ENCODE data around the gene DNM3. TPM values are rescaled to one million over a fixed set of nuclear protein-coding genes. Genes with fewer than 3 reads are reported as not detected.
A peak's percentile ranks its signal among the peaks of the same experiment; 100 is the strongest.

Gene DNM3
- total RNA-seq, 4 donors from 2014 or later: 2.7 to 3.3 TPM; not detected in 2

DNA sequence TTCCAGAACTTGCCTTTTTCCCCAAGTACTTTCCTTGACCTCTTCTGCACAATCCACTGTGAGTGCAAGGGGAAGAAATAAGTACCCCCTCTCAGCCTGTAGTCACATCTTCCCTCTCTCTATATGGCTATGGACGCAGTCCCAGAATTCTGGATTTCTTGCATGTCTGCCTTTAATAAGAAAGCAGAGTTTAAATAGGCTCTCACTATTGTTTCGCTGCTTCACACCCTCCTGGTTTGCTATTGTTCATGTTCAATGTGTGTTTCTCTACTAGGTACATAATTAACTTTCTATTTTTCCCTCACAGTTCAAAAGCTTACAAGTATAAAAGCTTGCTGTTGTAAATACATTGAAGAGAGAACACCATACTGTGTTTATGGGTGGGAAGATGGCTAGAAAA, 397.7 kb downstream of the DNM3 start:
- no peak for DNase-seq
- no peaks in the 10 kb centered on the region for H3K27me3 ChIP-seq
- H3K4me3 ChIP-seq: no peak overlapping the region
- intact Hi-C loops (cut with DNase I; ENCODE audit: low total_unique reads) (no loop called here), in situ Hi-C loops (cut with MboI; ENCODE audit: low pct_ligation_motif_present in 1 of 4, low pct_unique_long_range_greater_than_20kb in 1 of 4, low sequenced_read_pairs in 3 of 4) (no loop called here)
- H3K27ac ChIP-seq: no peak overlapping the region
- H3K9me3 ChIP-seq: no peaks in the 10 kb centered on the region
- H3K4me1 ChIP-seq: peaks cover 0 to 3% (median 0%) of the 10 kb centered on the region in 4 donors
- WGBS, 2 donors (ENCODE audit: low coverage in 1 of 2): 96 to 100% methylated on average over 2 of the region's 2 CpGs
- TF ChIP-seq, protein P1, sequence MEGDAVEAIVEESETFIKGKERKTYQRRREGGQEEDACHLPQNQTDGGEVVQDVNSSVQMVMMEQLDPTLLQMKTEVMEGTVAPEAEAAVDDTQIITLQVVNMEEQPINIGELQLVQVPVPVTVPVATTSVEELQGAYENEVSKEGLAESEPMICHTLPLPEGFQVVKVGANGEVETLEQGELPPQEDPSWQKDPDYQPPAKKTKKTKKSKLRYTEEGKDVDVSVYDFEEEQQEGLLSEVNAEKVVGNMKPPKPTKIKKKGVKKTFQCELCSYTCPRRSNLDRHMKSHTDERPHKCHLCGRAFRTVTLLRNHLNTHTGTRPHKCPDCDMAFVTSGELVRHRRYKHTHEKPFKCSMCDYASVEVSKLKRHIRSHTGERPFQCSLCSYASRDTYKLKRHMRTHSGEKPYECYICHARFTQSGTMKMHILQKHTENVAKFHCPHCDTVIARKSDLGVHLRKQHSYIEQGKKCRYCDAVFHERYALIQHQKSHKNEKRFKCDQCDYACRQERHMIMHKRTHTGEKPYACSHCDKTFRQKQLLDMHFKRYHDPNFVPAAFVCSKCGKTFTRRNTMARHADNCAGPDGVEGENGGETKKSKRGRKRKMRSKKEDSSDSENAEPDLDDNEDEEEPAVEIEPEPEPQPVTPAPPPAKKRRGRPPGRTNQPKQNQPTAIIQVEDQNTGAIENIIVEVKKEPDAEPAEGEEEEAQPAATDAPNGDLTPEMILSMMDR (IDR thresholded peaks at IDR 0.05): no peak
- TF ChIP-seq EP300 (IDR thresholded peaks at IDR 0.05; ENCODE audit: low read depth) (no peak), POLR2A (IDR thresholded peaks at IDR 0.05) (no peak), POLR2AphosphoS5 (IDR thresholded peaks at IDR 0.05) (no peak)
- no peaks in the 10 kb centered on the region for H3K36me3 ChIP-seq

DNA sequence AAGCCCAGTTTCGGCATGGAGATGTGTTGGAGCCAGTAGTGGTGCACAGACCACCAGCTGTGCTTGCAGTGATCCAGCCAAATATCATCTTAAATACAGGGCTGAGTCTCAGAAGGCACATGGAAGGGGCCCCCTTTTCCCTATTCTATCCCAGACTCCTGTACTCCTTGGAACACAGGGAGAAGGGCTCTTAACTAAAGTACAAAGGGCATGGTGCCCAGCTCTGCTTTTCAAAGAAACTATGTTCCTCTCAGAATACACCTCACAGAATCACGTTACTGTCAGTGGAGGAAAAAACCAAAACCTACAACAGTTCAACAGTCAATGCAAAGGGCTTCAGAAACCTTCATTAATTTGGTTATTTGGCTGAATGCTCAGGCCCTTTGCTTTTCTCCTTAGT, 398.6 kb downstream of the DNM3 start:
- in situ Hi-C loops (cut with MboI; ENCODE audit: low pct_ligation_motif_present in 1 of 4, low pct_unique_long_range_greater_than_20kb in 1 of 4, low sequenced_read_pairs in 3 of 4): no loop called here
- WGBS, 2 donors (ENCODE audit: low coverage in 1 of 2): 64% methylated on average over 2 of the region's 2 CpGs; no CpG with 5 or more reads in 1 of the 2 donors

DNA sequence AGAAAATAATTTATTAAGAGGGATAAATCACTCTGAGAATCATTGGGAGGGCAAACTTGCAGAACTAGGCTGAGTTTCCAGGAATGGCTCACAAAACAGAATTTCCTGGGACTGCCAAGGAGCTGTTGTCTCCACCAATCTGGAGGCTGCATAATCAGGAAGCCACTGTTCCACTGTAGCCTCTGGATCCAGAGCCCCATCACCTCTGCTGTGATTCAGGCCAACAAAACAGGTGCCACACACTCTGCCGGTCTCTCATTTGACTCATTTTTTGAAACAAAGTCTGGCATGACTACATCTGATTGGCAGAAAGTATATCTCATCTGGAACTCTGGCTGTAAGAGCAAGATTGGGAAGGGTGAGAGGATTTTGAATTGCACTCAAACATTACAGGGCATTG, 400.2 kb downstream of the DNM3 start:
- Histone ChIP-seq H3K36me3 (no peaks in the 10 kb centered on the region), H3K4me1 (peaks cover 0 to 3% (median 0%) of the 10 kb centered on the region in 4 donors), H3K27ac (no peak overlapping the region), H3K4me3 (no peak overlapping the region), H3K27me3 (no peaks in the 10 kb centered on the region), H3K9me3 (no peaks in the 10 kb centered on the region)
- no CpG with 5 or more reads among the region's 1 CpG for WGBS, 2 donors (ENCODE audit: low coverage in 1 of 2)
- intact Hi-C loops (cut with DNase I; ENCODE audit: low total_unique reads): no loop called here
- no peak for DNase-seq
- in situ Hi-C loops (cut with MboI; ENCODE audit: low pct_ligation_motif_present in 1 of 4, low pct_unique_long_range_greater_than_20kb in 1 of 4, low sequenced_read_pairs in 3 of 4): no loop called here
- TF ChIP-seq, protein P1 (IDR thresholded peaks at IDR 0.05): no peak
- no peak for TF ChIP-seq POLR2AphosphoS5 (IDR thresholded peaks at IDR 0.05)

More for the DNA sequence above, 398.6 kb downstream of the DNM3 start:
- no peaks in the 10 kb centered on the region for H3K27me3 ChIP-seq
- peaks cover 0 to 3% (median 0%) of the 10 kb centered on the region in 4 donors for H3K4me1 ChIP-seq
- H3K27ac ChIP-seq: peak overlapping the region in 1 of 4 donors; percentile 46
- H3K36me3 ChIP-seq: no peaks in the 10 kb centered on the region
- intact Hi-C loops (cut with DNase I; ENCODE audit: low total_unique reads): no loop called here
- DNase-seq: no peak
- no peak overlapping the region for H3K4me3 ChIP-seq
- no peaks in the 10 kb centered on the region for H3K9me3 ChIP-seq
- TF ChIP-seq POLR2A (IDR thresholded peaks at IDR 0.05): no peak
- no peak for TF ChIP-seq POLR2AphosphoS5 (IDR thresholded peaks at IDR 0.05)

DNA sequence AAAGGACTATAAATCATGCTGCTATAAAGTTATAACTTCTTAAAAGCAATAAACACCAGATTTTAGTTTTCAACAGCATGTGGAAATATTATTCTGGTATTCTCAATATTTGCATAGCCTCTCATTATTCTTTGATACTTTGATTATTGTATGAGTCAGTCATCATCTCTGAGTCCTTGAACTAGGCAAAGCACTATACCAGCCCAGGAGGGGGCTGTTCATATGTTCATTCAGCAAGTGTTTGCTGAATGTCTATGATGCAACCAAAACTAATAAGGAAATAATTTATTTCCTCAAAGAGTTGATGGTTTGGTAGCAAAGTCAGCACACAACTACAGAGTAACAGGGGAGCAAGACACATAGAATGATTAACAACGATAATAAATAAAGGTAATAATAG, 403.6 kb downstream of the DNM3 start:
- Histone ChIP-seq H3K27ac (no peak overlapping the region), H3K4me3 (no peak overlapping the region), H3K27me3 (no peaks in the 10 kb centered on the region), H3K36me3 (peaks cover 0 to 1% (median 0%) of the 10 kb centered on the region in 4 donors), H3K4me1 (peaks cover 0 to 3% (median 0%) of the 10 kb centered on the region in 4 donors), H3K9me3 (no peaks in the 10 kb centered on the region)
- intact Hi-C loops (cut with DNase I; ENCODE audit: low total_unique reads) (no loop called here), in situ Hi-C loops (cut with MboI; ENCODE audit: low pct_ligation_motif_present in 1 of 4, low pct_unique_long_range_greater_than_20kb in 1 of 4, low sequenced_read_pairs in 3 of 4) (no loop called here)
- TF ChIP-seq POLR2A (IDR thresholded peaks at IDR 0.05) (no peak), POLR2AphosphoS5 (IDR thresholded peaks at IDR 0.05) (no peak), EP300 (IDR thresholded peaks at IDR 0.05; ENCODE audit: low read depth) (no peak)
- TF ChIP-seq, protein P1 (IDR thresholded peaks at IDR 0.05): no peak
- DNase-seq: no peak
- 94 to 100% methylated on average over 1 of the region's 1 CpG for WGBS, 2 donors (ENCODE audit: low coverage in 1 of 2)

DNA sequence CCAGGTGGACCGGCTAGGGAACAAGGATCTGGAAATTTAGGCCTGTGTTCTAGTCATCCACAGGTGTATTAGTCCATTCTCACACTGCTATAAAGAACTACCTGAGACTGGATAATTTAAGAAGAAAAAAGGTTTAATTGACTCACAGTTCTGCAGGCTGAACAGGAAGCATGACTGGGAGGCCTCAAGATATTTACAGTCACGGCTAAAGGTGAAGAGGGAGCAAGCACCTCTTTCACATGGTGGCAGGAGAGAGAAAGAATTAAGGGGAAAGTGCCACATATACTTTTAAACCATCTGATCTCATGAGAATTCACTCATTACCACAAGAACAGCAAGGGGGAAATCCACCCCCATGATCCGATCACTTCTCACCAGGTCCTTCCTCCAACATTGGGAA, 404.5 kb downstream of the DNM3 start:
- TF ChIP-seq, protein P1 (IDR thresholded peaks at IDR 0.05): no peak
- TF ChIP-seq EP300 (IDR thresholded peaks at IDR 0.05; ENCODE audit: low read depth): no peak
- no peak for TF ChIP-seq POLR2AphosphoS5 (IDR thresholded peaks at IDR 0.05)
- TF ChIP-seq POLR2A (IDR thresholded peaks at IDR 0.05): no peak
- 88 to 89% methylated on average over 2 to 3 of the region's 3 CpGs for WGBS, 2 donors (ENCODE audit: low coverage in 1 of 2)
- intact Hi-C loops (cut with DNase I; ENCODE audit: low total_unique reads) (no loop called here), in situ Hi-C loops (cut with MboI; ENCODE audit: low pct_ligation_motif_present in 1 of 4, low pct_unique_long_range_greater_than_20kb in 1 of 4, low sequenced_read_pairs in 3 of 4) (no loop called here)
- no peak overlapping the region for H3K4me3 ChIP-seq
- H3K36me3 ChIP-seq: peaks cover 0 to 1% (median 0%) of the 10 kb centered on the region in 4 donors
- no peak for DNase-seq
- H3K4me1 ChIP-seq: no peaks in the 10 kb centered on the region
- H3K9me3 ChIP-seq: no peaks in the 10 kb centered on the region
- H3K27me3 ChIP-seq: no peaks in the 10 kb centered on the region
- no peak overlapping the region for H3K27ac ChIP-seq
